IMR-90 (cell line): Measurements from ENCODE around the gene ZNF611. TPM values are rescaled to one million over a fixed set of nuclear protein-coding genes. Genes with fewer than 3 reads are reported as not detected.
"Not testable (repeated sequence)": the region's sequence is repeated elsewhere in the genome, so short reads cannot be mapped to it uniquely, and the experiment has no call there.

Experiments
- ATAC-seq: fragments of 200-7000 bp; cut with Tn5 transposase; 2 replicates; pipeline ENCODE4 v1.9.1; 2020; ENCODE audit warnings: low read depth, mild to moderate bottlenecking, moderate library complexity
- BruUV-seq: library from RNA; stranded (reverse); fragments of 400-500 nt; replicated peaks from 2 replicates; lab custom pipeline; 2021; lab: Mats Ljungman, UMichigan
- CTCF ChIA-PET: fragments of 300-600 bp; formaldehyde crosslinking; extraction: SDS; loops from one replicate; lab custom pipeline; 2021; ENCODE audit warnings: antibody characterized with exemption; lab: Yijun Ruan, JAX
- POLR2A ChIA-PET: fragments of 300-600 bp; sonication (Branson Sonifier 250); formaldehyde crosslinking; loops from one replicate; lab custom pipeline; 2022; ENCODE audit warnings: antibody characterized with exemption; ENCODE audit not compliant: unreplicated experiment; lab: Charles Lee
- DNase-seq: peaks from one replicate; pipeline ENCODE4 v3.0.0; 2013
- H2AFZ ChIP-seq: replicated peaks from 2 replicates; pipeline ENCODE3; 2013; ENCODE audit warnings: low read length, mild to moderate bottlenecking; ENCODE audit not compliant: poor library complexity
- H2AK5ac ChIP-seq: 2 replicates; pipeline ENCODE4 v1.6.1; 2013; ENCODE audit warnings: low read depth, low read length, inconsistent platforms
- H2AK9ac ChIP-seq: replicated peaks from 2 replicates; pipeline ENCODE3; 2013; ENCODE audit warnings: mild to moderate bottlenecking, low read depth, low read length, moderate library complexity; ENCODE audit not compliant: poor library complexity
- H2BK120ac ChIP-seq: 2 replicates; pipeline ENCODE4 v1.6.1; 2013; ENCODE audit warnings: low read depth, low read length, inconsistent platforms
- H2BK15ac ChIP-seq: 3 replicates; pipeline ENCODE4 v1.6.1; 2013; ENCODE audit warnings: low read depth, low read length, inconsistent platforms
- H2BK20ac ChIP-seq: 2 replicates; pipeline ENCODE4 v1.6.1; 2013; ENCODE audit warnings: low read depth, mild to moderate bottlenecking, inconsistent platforms, low read length, moderate library complexity
- H2BK5ac ChIP-seq: 2 replicates; pipeline ENCODE4 v1.6.1; 2013; ENCODE audit warnings: mild to moderate bottlenecking, low read depth, low read length, inconsistent platforms; ENCODE audit not compliant: poor library complexity, severe bottlenecking
- H3K14ac ChIP-seq: replicated peaks from 2 replicates; pipeline ENCODE4 v1.6.1; 2013; ENCODE audit warnings: low read depth, low read length, inconsistent platforms
- H3K18ac ChIP-seq: 2 replicates; pipeline ENCODE4 v1.6.1; 2013; ENCODE audit warnings: low read depth, low read length, control low read depth
- H3K23ac ChIP-seq: 2 replicates; pipeline ENCODE4 v1.6.1; 2013; ENCODE audit warnings: low read depth, low read length, inconsistent platforms
- H3K27ac ChIP-seq: 2 replicates; pipeline ENCODE4 v1.5.1; 2013; ENCODE audit warnings: mild to moderate bottlenecking, control low read depth, low read length; ENCODE audit not compliant: insufficient read depth
- H3K27me3 ChIP-seq: 2 replicates; pipeline ENCODE4 v1.6.1; 2013; ENCODE audit warnings: low read length; ENCODE audit not compliant: control insufficient read depth, insufficient read depth
- H3K36me3 ChIP-seq: 2 replicates; pipeline ENCODE4 v1.6.1; 2013; ENCODE audit warnings: low read length, mixed read lengths; ENCODE audit not compliant: control insufficient read depth, insufficient read depth
- H3K4ac ChIP-seq: 2 replicates; pipeline ENCODE4 v1.6.1; 2013; ENCODE audit warnings: low read depth, low read length, inconsistent platforms
- H3K4me1 ChIP-seq: 2 replicates; pipeline ENCODE4 v1.6.1; 2013; ENCODE audit warnings: low read length, mixed read lengths; ENCODE audit not compliant: control insufficient read depth, insufficient read depth
- H3K4me2 ChIP-seq: 2 replicates; pipeline ENCODE4 v1.6.1; 2013; ENCODE audit warnings: low read depth, mild to moderate bottlenecking, control low read depth, low read length, moderate library complexity
- H3K4me3 ChIP-seq: 2 replicates; pipeline ENCODE4 v1.5.1; 2013; ENCODE audit warnings: low read depth, mild to moderate bottlenecking, control low read depth, low read length, moderate library complexity; ENCODE audit not compliant: insufficient read depth
- H3K56ac ChIP-seq: 2 replicates; pipeline ENCODE4 v1.6.1; 2013; ENCODE audit warnings: low read length, inconsistent platforms; ENCODE audit not compliant: insufficient read depth; ENCODE audit errors: extremely low read depth
- H3K79me1 ChIP-seq, 2 experiments: 2 replicates each; pipeline ENCODE4 v1.6.1; 2013; ENCODE audit warnings: low read length in 2 of 2, inconsistent platforms in 1 of 2, low read depth in 1 of 2
- H3K9ac ChIP-seq: 2 replicates; pipeline ENCODE4 v1.6.1; 2013; ENCODE audit warnings: low read depth, low read length, control low read depth
- H3K9me1 ChIP-seq: 2 replicates; pipeline ENCODE4 v1.6.1; 2013; ENCODE audit warnings: low read length, inconsistent platforms; ENCODE audit not compliant: insufficient read depth
- H3K9me3 ChIP-seq: 2 replicates; pipeline ENCODE4 v1.6.1; 2013; ENCODE audit warnings: low read length; ENCODE audit not compliant: control insufficient read depth, insufficient read depth
- H4K20me1 ChIP-seq: 2 replicates; pipeline ENCODE4 v1.6.1; 2013; ENCODE audit warnings: low read length, inconsistent platforms; ENCODE audit not compliant: insufficient read depth
- H4K5ac ChIP-seq: 2 replicates; pipeline ENCODE4 v1.6.1; 2013; ENCODE audit warnings: mild to moderate bottlenecking, low read depth, low read length, control low read depth
- H4K8ac ChIP-seq, 2 experiments: 2 replicates each; pipeline ENCODE4 v1.6.1; 2013; ENCODE audit warnings: low read depth in 2 of 2, low read length in 2 of 2, control low read depth in 1 of 2, inconsistent platforms in 1 of 2
- H4K91ac ChIP-seq: 2 replicates; pipeline ENCODE4 v1.6.1; 2013; ENCODE audit warnings: low read depth, low read length, inconsistent platforms; ENCODE audit not compliant: insufficient read depth
- WGBS, 2 experiments: methylation state at CpG; one replicate each; pipeline versions ENCODE4 v1.1.5 to v1.1.7; 2013; ENCODE audit warnings: missing lambda C conversion rate in 2 of 2; ENCODE audit not compliant: insufficient read length in 1 of 2; ENCODE audit errors: extremely low coverage in 2 of 2; 5-methylcytosine and 5-hydroxymethylcytosine counted together
- dilution Hi-C: fragments of 300-500 bp; cut with HindIII; formaldehyde crosslinking; loops from one replicate; pipeline ENCODE4 v1.14.3; 2018; ENCODE audit warnings: low sequenced_read_pairs; ENCODE audit not compliant: unreplicated experiment
- in situ Hi-C: fragments of 300-500 bp; cut with MboI; formaldehyde crosslinking; loops from 3 replicates; pipeline ENCODE4 v1.14.3; 2019; ENCODE audit warnings: low sequenced_read_pairs, inconsistent platforms, mixed read lengths
- intact Hi-C: fragments of 100-400 bp; cut with micrococcal nuclease; formaldehyde crosslinking; loops from 2 replicates; pipeline ENCODE4 v1.10.0; 2022
- polyA plus RNA-seq, 3 experiments: library from polyadenylated mRNA; depleted of rRNA; stranded (reverse); fragments of >200 nt; gene quantifications; 2 replicates each; pipeline ENCODE4 v1.2.3, GENCODE V29; 2012; ENCODE audit warnings: low replicate concordance in 1 of 3
- total RNA-seq: library from RNA; depleted of rRNA; stranded (reverse); fragments of >200 nt; gene quantifications from 2 replicates; pipeline ENCODE4 v1.2.3, GENCODE V29; 2012

The ZNF611 gene
- total and polyA plus RNA-seq, 2 of the 4 experiments (the other 2 are of a cell fraction), result 3.8 to 8.8 TPM

- H3K27me3 ChIP-seq, H3K14ac ChIP-seq, H3K56ac ChIP-seq, in situ Hi-C loops, H3K27ac ChIP-seq, ATAC-seq, H3K9me3 ChIP-seq, DNase-seq, H3K4ac ChIP-seq, H4K5ac ChIP-seq, H2AK9ac ChIP-seq, H3K9ac ChIP-seq, BruUV-seq, POLR2A ChIA-PET, H3K23ac ChIP-seq, H2BK15ac ChIP-seq, H3K4me2 ChIP-seq, H3K9me1 ChIP-seq, H2BK5ac ChIP-seq, intact Hi-C loops, H3K18ac ChIP-seq, H3K4me3 ChIP-seq, H4K8ac ChIP-seq, H2BK20ac ChIP-seq, H2AFZ ChIP-seq, H4K91ac ChIP-seq, H2AK5ac ChIP-seq, dilution Hi-C loops, H3K4me1 ChIP-seq, H2BK120ac ChIP-seq: not testable (repeated sequence)
- Histone ChIP-seq H3K36me3 (peaks cover 15% of the 10 kb centered on the region), H3K79me1 (peaks cover 22 to 55% of the 10 kb centered on the region in 2 experiments; a peak in 3 of 4 replicates), H4K20me1 (peaks cover 13% of the 10 kb centered on the region; the same call in 1 of the 2 replicates)
- WGBS, 2 experiments, result no CpG with 5 or more reads among the region's 1 CpG
- CTCF ChIA-PET, result interaction anchor here (0.6 kb wide), 1 partner anchor 29 kb away, joined by 3 read pairs; no protein-coding TSS in a partner anchor
Measured at GRCh38 chr19:52681216-52681615, 53.6 kb downstream of the ZNF611 start.
